KOPT-K1 (cell line): ENCODE measurements around the gene MRPL20.
"Not testable (repeated sequence)": the region's sequence is repeated elsewhere in the genome, so short reads cannot be mapped to it uniquely, and the experiment has no call there.

Experiments
- H3K27ac ChIP-seq: fragments of 200-600 bp; sonication (generic); 2 replicates; pipeline ENCODE4 v1.5.1; 2016; ENCODE audit warnings: antibody characterized with exemption, mild to moderate bottlenecking, low read depth, low read length; ENCODE audit not compliant: poor library complexity, severe bottlenecking
- H3K36me3 ChIP-seq: fragments of 200-600 bp; sonication (generic); 2 replicates; pipeline ENCODE4 v1.5.1; 2017; ENCODE audit warnings: antibody characterized with exemption, mild to moderate bottlenecking, low read length, moderate library complexity; ENCODE audit not compliant: insufficient read depth
- H3K9me3 ChIP-seq: fragments of 200-600 bp; sonication (generic); 2 replicates; pipeline ENCODE4 v1.5.1; 2017; ENCODE audit warnings: antibody characterized with exemption, low read length, mild to moderate bottlenecking; ENCODE audit not compliant: insufficient read depth, poor library complexity, severe bottlenecking

Gene MRPL20

GRCh38 chr1:1406821-1407635 is at the start of gene MRPL20:
MRPL20 (minus strand) TSS chr1:1407293; CDS start chr1:1407217, 76 bp downstream.
- Histone ChIP-seq H3K27ac (peak within 1 kb of the TSS; percentile 93), H3K9me3 (peaks cover 7% of the 10 kb centered on the region), H3K36me3 (peaks cover 55% of the 10 kb centered on the region)

GRCh38 chr1:1456683-1457255 is 49.7 kb upstream of the MRPL20 start:
- H3K9me3 ChIP-seq, H3K36me3 ChIP-seq: not testable (repeated sequence)

GRCh38 chr1:1455934-1456333 is 48.8 kb upstream of the MRPL20 start:
- not testable (repeated sequence) for H3K9me3 ChIP-seq, H3K36me3 ChIP-seq, H3K27ac ChIP-seq

More at GRCh38 chr1:1456683-1457255, 49.7 kb upstream of the MRPL20 start:
- H3K27ac ChIP-seq = not testable (repeated sequence)

GRCh38 chr1:1455366-1455884 is 48.3 kb upstream of the MRPL20 start:
- Histone ChIP-seq H3K36me3 (no peaks in the 10 kb centered on the region), H3K9me3 (no peaks in the 10 kb centered on the region), H3K27ac (no peak overlapping the region)

- not testable (repeated sequence) for H3K36me3 ChIP-seq, H3K27ac ChIP-seq, H3K9me3 ChIP-seq
These were observed 47.4 kb upstream of the MRPL20 start for GRCh38 chr1:1454286-1455056.

GRCh38 chr1:1452882-1453281 is 45.8 kb upstream of the MRPL20 start:
- Histone ChIP-seq H3K27ac (no peak overlapping the region), H3K9me3 (no peaks in the 10 kb centered on the region), H3K36me3 (no peaks in the 10 kb centered on the region)

GRCh38 chr1:1452365-1452739 is 45.3 kb upstream of the MRPL20 start:
- not testable (repeated sequence) for H3K9me3 ChIP-seq, H3K36me3 ChIP-seq, H3K27ac ChIP-seq

- Histone ChIP-seq H3K27ac (no peak overlapping the region), H3K9me3 (no peaks in the 10 kb centered on the region), H3K36me3 (no peaks in the 10 kb centered on the region)
These were observed 44.7 kb upstream of the MRPL20 start for GRCh38 chr1:1451696-1452364.

- H3K9me3 ChIP-seq, H3K36me3 ChIP-seq, H3K27ac ChIP-seq: not testable (repeated sequence)
These were observed 43.5 kb upstream of the MRPL20 start for GRCh38 chr1:1450616-1451015.

GRCh38 chr1:1449099-1449739 is 42.1 kb upstream of the MRPL20 start, which contains the start of gene ATAD3C:
ATAD3C (plus strand) TSS chr1:1449689; CDS start chr1:1450684, 995 bp downstream.
- H3K36me3 ChIP-seq = no peaks in the 10 kb centered on the region
- H3K27ac ChIP-seq = no peak within 1 kb of the TSS
- H3K9me3 ChIP-seq = no peaks in the 10 kb centered on the region

- not testable (repeated sequence) for H3K36me3 ChIP-seq, H3K27ac ChIP-seq, H3K9me3 ChIP-seq
These were observed 39.5 kb upstream of the MRPL20 start for GRCh38 chr1:1446631-1447030.

- H3K9me3 ChIP-seq = no peaks in the 10 kb centered on the region
- H3K27ac ChIP-seq = no peak overlapping the region
- H3K36me3 ChIP-seq = no peaks in the 10 kb centered on the region
These were observed 35.1 kb upstream of the MRPL20 start for GRCh38 chr1:1442069-1442770.

GRCh38 chr1:1441002-1441888 is 34.2 kb upstream of the MRPL20 start:
- no peak overlapping the region for H3K27ac ChIP-seq
- H3K9me3 ChIP-seq = no peaks in the 10 kb centered on the region
- no peaks in the 10 kb centered on the region for H3K36me3 ChIP-seq
